MCF 10A (cell line): ENCODE measurements around the gene SPOCK1. TPM values are rescaled to one million over a fixed set of nuclear protein-coding genes. Genes with fewer than 3 reads are reported as not detected.

Source experiments
- BruUV-seq: library from RNA; stranded (reverse); fragments of 400-500 nt; replicated peaks from 2 replicates; lab custom pipeline; 2021; lab: Mats Ljungman, UMichigan
- CTCF ChIA-PET: fragments of 300-600 bp; sonication (Branson Sonifier 250); formaldehyde crosslinking; extraction: SDS; loops from one replicate; lab custom pipeline; 2021; ENCODE audit warnings: antibody characterized with exemption, inconsistent platforms; lab: Yijun Ruan, JAX
- POLR2A ChIA-PET: fragments of 300-600, 350-650 bp; sonication (Branson Sonifier 250); formaldehyde crosslinking; extraction: SDS; loops from one replicate; lab custom pipeline; 2020; ENCODE audit warnings: antibody characterized with exemption, inconsistent platforms; lab: Yijun Ruan, JAX
- DNase-seq: peaks from one replicate; pipeline ENCODE4 v3.0.0-alpha.2; 2018; ENCODE audit not compliant: unreplicated experiment
- H3K27ac Mint-ChIP-seq: one replicate; pipeline ENCODE4 v1.8.0; 2022; ENCODE audit warnings: mild to moderate bottlenecking, low read depth, mixed read lengths; ENCODE audit not compliant: unreplicated experiment
- H3K27me3 Mint-ChIP-seq: one replicate; pipeline ENCODE4 v1.8.0; 2022; ENCODE audit warnings: mixed read lengths; ENCODE audit not compliant: insufficient read depth, unreplicated experiment
- H3K36me3 Mint-ChIP-seq: one replicate; pipeline ENCODE4 v1.8.0; 2022; ENCODE audit warnings: mild to moderate bottlenecking, moderate library complexity, mixed read lengths; ENCODE audit not compliant: insufficient read depth, unreplicated experiment
- H3K4me1 Mint-ChIP-seq: one replicate; pipeline ENCODE4 v1.8.0; 2022; ENCODE audit warnings: mixed read lengths; ENCODE audit not compliant: insufficient read depth, unreplicated experiment
- H3K4me3 Mint-ChIP-seq: one replicate; pipeline ENCODE4 v1.8.0; 2022; ENCODE audit warnings: mild to moderate bottlenecking, moderate library complexity, mixed read lengths; ENCODE audit not compliant: unreplicated experiment
- H3K9me3 Mint-ChIP-seq: one replicate; pipeline ENCODE4 v1.8.0; 2022; ENCODE audit warnings: mixed read lengths; ENCODE audit not compliant: unreplicated experiment
- intact Hi-C: fragments of 100-400 bp; cut with micrococcal nuclease; formaldehyde crosslinking; loops from 2 replicates; pipeline ENCODE4 v1.14.1; 2022
- total RNA-seq: library from RNA; stranded (reverse); gene quantifications from 2 replicates; pipeline ENCODE4 v1.2.3, GENCODE V29; 2022
- TF ChIP-seq, protein P1 (sequence below): fragments of 200-600 bp; IDR thresholded peaks from one replicate; pipeline ENCODE4 v1.8.0; 2022; ENCODE audit warnings: antibody characterized with exemption, mild to moderate bottlenecking; ENCODE audit not compliant: unreplicated experiment

The SPOCK1 gene
- total RNA-seq, 1 experiment from 2014 or later: 34.3 TPM

DNA sequence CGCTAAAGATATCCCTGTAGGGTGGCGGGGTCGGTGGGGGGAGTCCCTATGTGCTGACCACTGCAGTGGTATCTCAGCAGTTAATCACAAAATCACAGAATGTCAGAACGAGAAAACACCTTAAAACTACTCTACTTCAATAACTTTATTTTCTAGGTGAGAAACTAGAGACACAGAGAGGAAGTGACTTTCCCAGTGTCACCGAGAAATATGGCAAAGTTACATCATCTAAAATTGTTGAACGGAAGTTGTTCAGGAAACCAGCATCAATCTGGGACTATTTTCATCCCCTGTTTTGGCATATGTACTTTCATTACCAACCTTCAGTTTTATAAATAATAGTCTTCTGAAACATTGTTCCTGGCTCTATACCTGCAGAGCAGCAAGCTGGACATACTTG lies 384.0 kb downstream of the SPOCK1 start:
- Mint-ChIP-seq H3K27ac (no peak overlapping the region), H3K36me3 (no peaks in the 10 kb centered on the region), H3K4me3 (no peak overlapping the region), H3K4me1 (no peaks in the 10 kb centered on the region), H3K27me3 (no peaks in the 10 kb centered on the region), H3K9me3 (no peaks in the 10 kb centered on the region)
- TF ChIP-seq, protein P1, sequence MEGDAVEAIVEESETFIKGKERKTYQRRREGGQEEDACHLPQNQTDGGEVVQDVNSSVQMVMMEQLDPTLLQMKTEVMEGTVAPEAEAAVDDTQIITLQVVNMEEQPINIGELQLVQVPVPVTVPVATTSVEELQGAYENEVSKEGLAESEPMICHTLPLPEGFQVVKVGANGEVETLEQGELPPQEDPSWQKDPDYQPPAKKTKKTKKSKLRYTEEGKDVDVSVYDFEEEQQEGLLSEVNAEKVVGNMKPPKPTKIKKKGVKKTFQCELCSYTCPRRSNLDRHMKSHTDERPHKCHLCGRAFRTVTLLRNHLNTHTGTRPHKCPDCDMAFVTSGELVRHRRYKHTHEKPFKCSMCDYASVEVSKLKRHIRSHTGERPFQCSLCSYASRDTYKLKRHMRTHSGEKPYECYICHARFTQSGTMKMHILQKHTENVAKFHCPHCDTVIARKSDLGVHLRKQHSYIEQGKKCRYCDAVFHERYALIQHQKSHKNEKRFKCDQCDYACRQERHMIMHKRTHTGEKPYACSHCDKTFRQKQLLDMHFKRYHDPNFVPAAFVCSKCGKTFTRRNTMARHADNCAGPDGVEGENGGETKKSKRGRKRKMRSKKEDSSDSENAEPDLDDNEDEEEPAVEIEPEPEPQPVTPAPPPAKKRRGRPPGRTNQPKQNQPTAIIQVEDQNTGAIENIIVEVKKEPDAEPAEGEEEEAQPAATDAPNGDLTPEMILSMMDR: no peak
- no TSS peak for BruUV-seq
- no peak for DNase-seq
- ChIA-PET POLR2A (no interaction called here), CTCF (interaction anchor here (0.8 kb wide), 1 partner anchor 627 kb away, joined by 4 read pairs; no protein-coding TSS in a partner anchor)
- intact Hi-C loops: no loop called here

DNA sequence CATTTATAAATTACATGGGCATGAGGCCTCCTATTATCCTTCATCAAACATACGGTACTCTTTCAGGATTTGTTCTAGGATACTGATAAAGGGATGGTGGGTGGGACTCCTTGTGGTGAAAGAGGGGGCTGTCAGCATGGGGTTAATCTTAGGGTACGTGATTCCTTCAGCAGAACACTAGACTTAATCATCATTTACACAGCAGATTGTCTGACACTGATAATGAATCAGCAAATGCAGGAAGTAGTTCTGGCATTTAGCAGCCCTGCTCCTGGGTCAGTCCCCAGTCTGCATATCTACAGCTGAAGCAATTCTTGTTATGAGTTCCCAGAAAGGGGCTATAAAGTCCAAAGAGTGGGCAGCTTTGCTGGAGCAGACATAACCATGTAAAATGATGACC lies 384.6 kb downstream of the SPOCK1 start:
- Mint-ChIP-seq H3K9me3 (no peaks in the 10 kb centered on the region), H3K27ac (no peak overlapping the region), H3K4me3 (no peak overlapping the region), H3K27me3 (no peaks in the 10 kb centered on the region), H3K4me1 (no peaks in the 10 kb centered on the region), H3K36me3 (no peaks in the 10 kb centered on the region)
- BruUV-seq: no TSS peak
- intact Hi-C loops: no loop called here
- POLR2A ChIA-PET: no interaction called here
- TF ChIP-seq, protein P1: no peak
- CTCF ChIA-PET: no interaction called here
- DNase-seq: no peak

DNA sequence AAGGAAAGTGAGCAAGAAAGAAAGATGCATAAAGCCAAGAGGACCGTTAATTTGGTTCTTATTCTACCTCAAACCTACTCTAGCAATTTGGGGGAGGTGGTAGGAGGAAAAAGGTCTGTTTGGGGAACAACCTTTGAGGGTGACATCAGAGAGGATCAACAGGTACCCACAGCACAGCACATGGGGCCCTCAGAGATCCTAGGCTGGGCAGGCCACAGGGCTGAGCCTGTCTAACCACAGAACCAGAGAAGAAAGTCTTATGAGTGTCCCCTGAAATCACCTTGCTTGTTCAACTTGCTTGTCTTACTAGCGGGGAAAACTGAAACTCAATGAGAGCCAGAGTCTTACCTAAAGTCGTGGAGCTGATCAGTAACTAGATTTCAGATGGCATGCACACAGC lies 385.2 kb downstream of the SPOCK1 start:
- Mint-ChIP-seq H3K9me3 (no peaks in the 10 kb centered on the region), H3K27me3 (no peaks in the 10 kb centered on the region), H3K4me1 (no peaks in the 10 kb centered on the region), H3K4me3 (no peak overlapping the region), H3K36me3 (no peaks in the 10 kb centered on the region), H3K27ac (no peak overlapping the region)
- TF ChIP-seq, protein P1: no peak
- CTCF ChIA-PET: interaction anchor here (0.5 kb wide), 1 partner anchor 541 kb away, joined by 4 read pairs; no protein-coding TSS in a partner anchor
- no peak for DNase-seq
- no TSS peak for BruUV-seq
- POLR2A ChIA-PET: no interaction called here
- intact Hi-C loops: no loop called here

DNA sequence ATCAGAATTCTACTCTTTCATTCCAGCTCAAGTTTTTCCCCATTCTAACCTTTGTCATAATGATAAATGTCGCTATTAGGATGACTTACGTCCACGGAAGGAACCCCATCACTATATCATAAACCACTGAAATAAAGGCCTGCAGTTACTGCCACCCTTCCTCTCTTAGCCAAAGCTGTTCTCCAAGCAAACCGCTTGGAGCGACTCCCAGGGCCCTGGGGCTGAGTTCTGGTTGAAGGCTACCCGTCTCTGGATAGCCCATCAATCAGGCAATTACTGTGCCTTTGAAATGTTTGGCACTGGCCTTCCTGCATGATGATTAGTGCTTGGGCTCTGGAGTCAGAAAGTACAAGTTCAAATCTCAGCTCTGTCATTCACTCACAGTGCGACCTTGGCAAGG lies 386.0 kb downstream of the SPOCK1 start:
- POLR2A ChIA-PET: no interaction called here
- Mint-ChIP-seq H3K27ac (no peak overlapping the region), H3K4me3 (no peak overlapping the region), H3K9me3 (no peaks in the 10 kb centered on the region), H3K4me1 (no peaks in the 10 kb centered on the region), H3K27me3 (no peaks in the 10 kb centered on the region), H3K36me3 (no peaks in the 10 kb centered on the region)
- no TSS peak for BruUV-seq
- DNase-seq: no peak
- intact Hi-C loops: no loop called here
- CTCF ChIA-PET: interaction anchor here (0.9 kb wide), 1 partner anchor 106 kb away, joined by 3 read pairs; no protein-coding TSS in a partner anchor
- TF ChIP-seq, protein P1: no peak
